IPS-NIHi7 (cell line): ENCODE measurements around the gene SLC49A3.
"Not testable (repeated sequence)": the region's sequence is repeated elsewhere in the genome, so short reads cannot be mapped to it uniquely, and the experiment has no call there.

Source experiments
- DNase-seq: peaks from one replicate; pipeline ENCODE4 v3.0.0; 2012; ENCODE audit warnings: mixed read lengths; ENCODE audit errors: extremely low spot score

The SLC49A3 gene

GRCh38 chr4:703336-704197 lies 14.6 kb upstream of the SLC49A3 start:
- no peak for DNase-seq

- no peak for DNase-seq
Measured at GRCh38 chr4:702618-703048, 13.7 kb upstream of the SLC49A3 start.

GRCh38 chr4:700587-701264 lies 11.8 kb upstream of the SLC49A3 start:
- no peak for DNase-seq

GRCh38 chr4:699816-700580 lies 11.0 kb upstream of the SLC49A3 start:
- DNase-seq, result no peak

- not testable (repeated sequence) for DNase-seq
Measured at GRCh38 chr4:694341-694940, 5.5 kb upstream of the SLC49A3 start.

GRCh38 chr4:692771-693554 lies 4.0 kb upstream of the SLC49A3 start:
- no peak for DNase-seq

DNA sequence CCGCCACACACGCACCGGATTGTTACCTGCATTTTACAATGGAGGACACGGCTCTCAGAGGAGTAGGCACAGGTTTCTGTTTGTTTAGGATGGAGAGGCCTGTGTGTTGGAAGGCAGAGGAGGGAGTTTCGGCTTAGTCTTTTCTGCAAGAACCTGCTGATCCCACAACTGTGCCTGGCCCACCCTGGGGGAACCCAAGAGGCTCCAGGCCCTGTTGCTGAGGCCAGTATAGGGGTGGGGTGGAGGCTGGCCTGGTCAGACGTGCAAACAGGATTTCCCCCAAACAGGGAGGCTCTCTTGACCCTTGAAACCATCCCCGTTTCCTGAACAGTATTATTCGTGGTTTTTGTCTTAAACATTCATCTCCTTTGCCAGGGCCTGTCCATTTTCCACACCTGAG lies 772 bp upstream of the SLC49A3 start:
- DNase-seq, result no peak

GRCh38 chr4:687971-688853 lies 739 bp downstream of the SLC49A3 start:
- DNase-seq, result peak; percentile 71

DNA sequence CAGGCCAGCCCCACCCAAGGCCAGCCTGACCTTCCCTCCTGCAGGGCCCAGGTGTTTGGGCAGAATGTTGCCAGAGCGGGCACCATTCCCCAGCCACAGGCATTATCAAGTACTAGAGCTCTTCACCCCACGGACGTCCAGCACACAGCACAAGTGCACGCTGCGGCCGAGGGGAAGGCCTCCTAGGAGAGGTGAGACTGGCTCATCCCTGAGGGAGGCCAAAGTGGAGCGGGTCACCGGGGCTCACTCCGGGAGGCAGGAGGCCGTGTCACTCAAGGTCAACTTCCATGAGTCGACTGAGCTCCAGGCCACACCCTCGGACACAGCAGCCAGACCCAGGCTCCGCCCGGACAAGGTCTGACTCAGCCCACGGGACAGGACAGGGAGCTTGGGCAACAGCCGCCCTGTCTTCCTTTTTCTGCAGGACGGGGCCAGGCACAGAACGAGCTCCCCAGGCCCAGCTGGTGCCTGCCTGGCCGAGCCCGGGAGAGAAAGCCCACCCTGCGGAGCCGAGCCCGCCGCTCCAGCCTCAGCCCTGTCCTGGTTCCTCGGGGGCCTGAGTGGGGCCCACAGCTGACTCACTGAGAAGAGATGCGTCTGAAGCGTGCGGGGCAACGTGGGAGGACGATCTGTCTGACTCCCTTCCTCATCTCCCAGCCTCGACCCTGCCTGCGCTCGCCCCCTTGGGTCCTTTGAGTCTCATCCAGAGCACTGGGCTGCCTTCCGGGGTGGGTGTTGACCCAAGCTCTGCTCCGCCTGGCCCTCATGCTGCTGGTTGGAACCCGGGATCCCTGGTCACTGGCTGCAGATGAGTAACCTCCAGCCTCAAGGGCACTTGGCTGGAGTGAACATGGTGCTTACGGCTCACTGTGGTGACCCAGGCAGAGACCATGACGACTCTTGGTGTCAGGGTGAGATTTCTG lies 1.6 kb downstream of the SLC49A3 start:
- peak; percentile 45 for DNase-seq

- DNase-seq, result no peak
Measured at GRCh38 chr4:686413-687040, 2.4 kb downstream of the SLC49A3 start.

DNA sequence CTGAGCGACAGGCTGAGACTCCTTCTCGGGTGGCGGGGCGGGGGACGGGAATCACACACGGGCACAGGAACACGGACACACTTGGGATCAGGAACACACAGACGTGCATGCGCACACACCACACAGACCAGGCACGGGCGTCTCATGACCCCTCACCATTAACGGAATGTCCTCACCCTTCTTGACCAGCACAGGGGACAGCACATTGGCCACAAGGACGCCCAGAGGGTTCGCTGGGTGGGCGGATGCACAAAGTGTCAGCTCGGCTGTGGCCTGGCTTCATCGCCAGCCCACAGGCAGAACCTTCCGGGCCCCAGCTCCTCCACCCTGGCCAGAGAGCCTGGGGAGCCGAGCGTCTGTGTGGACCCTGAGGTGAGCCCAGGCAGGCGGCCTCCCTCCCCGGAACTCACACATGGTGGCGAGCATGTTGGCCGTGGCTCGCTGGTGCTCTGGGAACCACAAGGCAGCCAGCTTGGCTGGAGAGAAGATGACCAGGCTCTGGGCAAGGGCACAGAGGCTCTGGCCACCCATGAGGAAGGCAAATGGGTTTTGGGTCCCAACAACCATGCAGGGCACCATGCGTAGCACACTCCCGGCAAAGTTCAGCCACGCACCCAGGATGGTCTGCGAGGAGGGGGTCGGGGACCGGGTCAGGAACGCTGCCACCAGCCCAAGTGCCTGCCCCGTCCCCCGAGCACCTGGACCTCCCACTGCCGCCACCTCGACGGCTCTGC lies 3.1 kb downstream of the SLC49A3 start:
- no peak for DNase-seq

DNA sequence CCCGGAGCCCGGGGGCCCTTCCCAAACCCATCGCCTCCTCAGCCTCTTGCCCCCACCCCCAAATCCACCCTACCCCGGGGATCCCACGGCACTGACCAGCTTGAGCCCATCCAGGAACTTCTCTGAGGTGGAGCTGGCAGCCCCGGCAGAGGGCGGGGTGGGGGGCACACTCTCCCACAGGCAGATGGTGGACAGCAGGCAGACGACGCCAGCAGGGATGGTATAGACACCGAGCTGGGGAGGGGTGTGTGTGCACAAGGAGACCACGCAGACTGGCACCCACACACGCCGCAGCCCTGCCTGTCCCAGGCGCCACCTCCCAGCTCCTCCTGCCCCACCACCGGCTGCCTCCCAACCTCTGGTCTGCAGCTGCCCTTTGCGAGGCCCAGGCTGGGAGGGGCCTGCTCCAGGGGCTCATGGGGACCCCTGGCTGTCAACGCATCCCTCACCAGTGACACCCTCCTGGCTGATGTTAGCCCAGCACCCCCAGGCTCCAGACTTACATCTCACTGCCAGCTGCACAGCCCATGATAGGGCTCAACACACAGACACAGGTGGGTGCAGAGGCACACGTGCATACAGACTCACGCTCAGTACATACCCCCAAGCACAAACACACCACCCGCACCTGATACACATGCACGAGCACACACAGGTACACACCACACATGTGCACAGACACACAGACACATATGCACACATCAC lies 4.2 kb downstream of the SLC49A3 start:
- DNase-seq, result no peak

DNA sequence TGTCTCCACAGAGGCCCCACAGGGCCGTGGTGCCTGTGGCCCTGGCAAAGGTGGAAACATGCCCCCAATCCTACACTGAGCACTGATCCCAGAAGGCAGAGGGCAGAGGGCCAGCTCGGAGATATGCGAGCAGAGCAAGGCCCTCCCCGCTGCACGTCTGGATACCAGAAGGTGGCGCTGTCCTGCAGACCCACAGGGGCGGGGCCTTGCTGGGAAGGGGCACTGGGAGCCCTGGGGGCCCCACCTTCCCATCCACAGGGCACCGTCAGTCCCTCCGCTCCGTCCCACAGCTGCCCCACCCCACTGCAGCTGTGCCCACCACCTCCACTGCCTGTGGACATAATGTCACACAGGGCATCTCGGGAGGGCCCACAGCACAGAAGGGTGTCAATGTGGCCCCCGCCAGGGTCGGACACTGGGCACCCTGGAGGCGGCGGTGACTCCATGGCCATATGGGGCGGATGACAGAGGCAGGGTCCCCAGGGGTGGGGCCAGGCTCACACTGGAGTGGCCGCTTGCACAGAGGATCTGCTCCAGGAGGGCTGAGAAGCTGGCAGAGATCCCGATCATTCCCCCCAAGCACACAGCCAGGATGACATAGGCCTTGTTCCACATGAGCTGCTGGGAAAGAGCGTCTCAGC lies 4.8 kb downstream of the SLC49A3 start:
- peak; percentile 82 for DNase-seq

DNA sequence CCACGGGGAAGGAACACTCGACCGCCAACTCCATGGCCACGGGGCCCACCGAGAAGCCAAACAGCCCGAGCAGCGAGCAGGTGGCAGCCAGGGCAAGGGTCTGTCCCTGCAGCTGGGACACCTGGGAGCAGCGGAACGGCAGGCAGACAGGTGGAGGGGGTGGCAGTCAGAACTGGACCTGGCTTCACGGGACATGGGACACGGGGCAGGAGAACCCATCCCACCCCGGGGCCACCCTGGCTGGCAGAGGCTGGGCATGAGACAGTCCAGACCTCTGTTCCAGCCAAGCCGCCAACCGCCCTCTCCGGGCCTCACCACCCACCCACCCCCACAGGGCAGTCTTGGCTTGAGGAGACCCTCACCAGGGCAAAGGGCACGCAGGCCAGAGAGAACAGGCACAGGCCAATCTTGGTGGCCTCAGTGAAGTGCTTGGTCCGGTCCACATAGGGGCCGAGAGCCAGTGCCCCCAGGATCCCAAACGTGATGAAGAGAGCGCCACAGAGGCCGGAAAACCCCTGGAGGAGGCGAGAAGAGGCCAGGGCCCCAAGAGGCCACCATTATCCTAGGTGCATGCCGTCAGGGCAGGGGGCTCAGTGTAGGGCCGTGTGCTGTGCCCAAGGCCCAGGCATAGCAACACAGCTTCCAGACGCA lies 5.6 kb downstream of the SLC49A3 start:
- no peak for DNase-seq

GRCh38 chr4:682490-683172 lies 6.3 kb downstream of the SLC49A3 start:
- no peak for DNase-seq
